Ureter (tissue), 1 donor: Measurements from ENCODE around the gene SLC16A13. TPM values are rescaled to one million over a fixed set of nuclear protein-coding genes. Genes with fewer than 3 reads are reported as not detected.
A peak's percentile ranks its signal among the peaks of the same experiment; 100 is the strongest.
"Not testable (repeated sequence)": the region's sequence is repeated elsewhere in the genome, so short reads cannot be mapped to it uniquely, and the experiment has no call there.

Experiments
- DNase-seq: peaks from one replicate; pipeline ENCODE4 v3.0.0-alpha.2; 2020; ENCODE audit warnings: low spot score
- total RNA-seq: library from RNA; stranded (reverse); gene quantifications from one replicate; pipeline ENCODE4 v1.2.4, GENCODE V29; 2023
- donor health status: DM: yes; HTN: yes; CAD: no.

SLC16A13 gene
- 6.7 TPM for total RNA-seq

- DNase-seq = peak; percentile 98
Observed at GRCh38 chr17:7035591-7036368, at the start of gene SLC16A13. SLC16A13 (plus strand) TSS chr17:7036015; CDS start chr17:7036383, 368 bp downstream.

GRCh38 chr17:6986676-6987075, 49.1 kb upstream of the SLC16A13 start:
- DNase-seq = no peak

GRCh38 chr17:6989779-6990178, 46.0 kb upstream of the SLC16A13 start:
- DNase-seq = no peak

GRCh38 chr17:6993613-6994056, 42.2 kb upstream of the SLC16A13 start:
- not testable (repeated sequence) for DNase-seq

GRCh38 chr17:6994118-6994598, 41.7 kb upstream of the SLC16A13 start:
- no peak for DNase-seq

GRCh38 chr17:6994666-6995256, 41.1 kb upstream of the SLC16A13 start:
- DNase-seq = no peak

- DNase-seq = peak; percentile 80
Observed at GRCh38 chr17:6995500-6996255, 40.1 kb upstream of the SLC16A13 start, which contains the start of gene ALOX12. ALOX12 (plus strand) TSS chr17:6996049; CDS start chr17:6996118, 69 bp downstream.

GRCh38 chr17:6996256-6997011, 39.4 kb upstream of the SLC16A13 start:
- no peak for DNase-seq

- no peak for DNase-seq
Observed at GRCh38 chr17:6997171-6997570, 38.6 kb upstream of the SLC16A13 start.

GRCh38 chr17:6998855-6999508, 36.8 kb upstream of the SLC16A13 start:
- DNase-seq = no peak

GRCh38 chr17:7001318-7001961, 34.4 kb upstream of the SLC16A13 start:
- no peak for DNase-seq

- DNase-seq = no peak
Observed at GRCh38 chr17:7002288-7003047, 33.3 kb upstream of the SLC16A13 start.

- no peak for DNase-seq
Observed at GRCh38 chr17:7003745-7004144, 32.1 kb upstream of the SLC16A13 start.

GRCh38 chr17:7004398-7005253, 31.2 kb upstream of the SLC16A13 start:
- no peak for DNase-seq

- no peak for DNase-seq
Observed at GRCh38 chr17:7005716-7006115, 30.1 kb upstream of the SLC16A13 start.

- DNase-seq = no peak
Observed at GRCh38 chr17:7007143-7007542, 28.7 kb upstream of the SLC16A13 start.

- no peak for DNase-seq
Observed at GRCh38 chr17:7010523-7010922, 25.3 kb upstream of the SLC16A13 start.

- DNase-seq = no peak
Observed at GRCh38 chr17:7011415-7011814, 24.4 kb upstream of the SLC16A13 start.

- DNase-seq = no peak
Observed at GRCh38 chr17:7011942-7012254, 23.9 kb upstream of the SLC16A13 start.
